GM21576 (cell line): ENCODE results near the gene CST7.

Source experiments
- ATAC-seq: cut with Tn5 transposase; IDR thresholded peaks from one replicate; pipeline ENCODE4 v1.9.1; 2021; ENCODE audit warnings: mild to moderate bottlenecking, moderate library complexity; ENCODE audit not compliant: unreplicated experiment

CST7 gene

GRCh38 chr20:24950128-24950835, 1.2 kb downstream of the CST7 start:
- ATAC-seq: no peak

GRCh38 chr20:24950836-24951525, 1.9 kb downstream of the CST7 start:
- ATAC-seq: no peak

GRCh38 chr20:24951536-24952083, 2.5 kb downstream of the CST7 start:
- no peak for ATAC-seq

GRCh38 chr20:24952376-24953208, 3.5 kb downstream of the CST7 start:
- ATAC-seq: no peak

GRCh38 chr20:24953209-24953575, 4.1 kb downstream of the CST7 start:
- no peak for ATAC-seq

- no peak for ATAC-seq
Observed at GRCh38 chr20:24953621-24954133, 4.6 kb downstream of the CST7 start.

GRCh38 chr20:24954151-24954550, 5.1 kb downstream of the CST7 start:
- no peak for ATAC-seq

- ATAC-seq: no peak
Observed at GRCh38 chr20:24954566-24954965, 5.5 kb downstream of the CST7 start.

GRCh38 chr20:24955045-24955444, 6.0 kb downstream of the CST7 start:
- ATAC-seq: peak; percentile 76

- no peak for ATAC-seq
Observed at GRCh38 chr20:24956001-24956841, 7.2 kb downstream of the CST7 start.

GRCh38 chr20:24957326-24958016, 8.4 kb downstream of the CST7 start:
- no peak for ATAC-seq

GRCh38 chr20:24958506-24959385, 9.7 kb downstream of the CST7 start:
- no peak for ATAC-seq

- ATAC-seq: no peak
Observed at GRCh38 chr20:24959591-24960301, 10.7 kb downstream of the CST7 start.

GRCh38 chr20:24960302-24960801, 11.3 kb downstream of the CST7 start:
- no peak for ATAC-seq

- no peak for ATAC-seq
Observed at GRCh38 chr20:24960861-24961260, 11.8 kb downstream of the CST7 start.

GRCh38 chr20:24961384-24962181, 12.5 kb downstream of the CST7 start:
- no peak for ATAC-seq

- no peak for ATAC-seq
Observed at GRCh38 chr20:24962182-24962492, 13.1 kb downstream of the CST7 start.
